ACHN (cell line): ENCODE results near the gene TOMM70.

Experiments
- DNase-seq: peaks from one replicate; pipeline ENCODE4 v3.0.0-alpha.2; 2015
- in situ Hi-C: cut with HindIII; loops from 2 replicates; pipeline ENCODE4 v1.10.0; 2017; ENCODE audit warnings: low sequenced_read_pairs, low pct_ligation_motif_present, low pct_unique_long_range_greater_than_20kb

TOMM70 gene

DNA sequence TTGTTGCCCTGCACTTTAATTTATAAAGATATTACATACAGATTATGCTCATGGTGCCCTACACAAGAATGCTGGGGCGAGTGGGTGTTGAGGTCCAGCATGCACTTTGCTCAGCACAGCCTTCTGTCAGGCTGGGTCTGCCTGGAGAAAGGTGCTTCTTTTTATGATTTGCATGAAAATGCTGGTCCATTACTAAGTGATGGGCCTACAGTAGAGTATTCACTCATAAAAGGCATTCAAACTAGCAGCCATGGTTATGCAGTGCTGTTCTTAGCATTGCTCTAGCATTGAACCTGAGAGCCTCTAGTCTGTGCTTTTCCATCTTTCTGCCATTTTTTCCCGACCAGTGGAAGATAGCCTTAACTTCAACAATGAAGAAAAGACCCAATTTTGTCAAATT lies 12.7 kb upstream of the TOMM70 start:
- in situ Hi-C loops: no loop called here
- no peak for DNase-seq

GRCh38 chr3:100412912-100413590 lies 12.2 kb upstream of the TOMM70 start:
- in situ Hi-C loops: no loop called here
- DNase-seq: no peak

- in situ Hi-C loops: no loop called here
Measured at GRCh38 chr3:100411091-100411982, 10.4 kb upstream of the TOMM70 start.

GRCh38 chr3:100407977-100408532 lies 7.2 kb upstream of the TOMM70 start:
- in situ Hi-C loops: no loop called here
- DNase-seq: no peak

More at GRCh38 chr3:100411091-100411982, 10.4 kb upstream of the TOMM70 start:
- no peak for DNase-seq

DNA sequence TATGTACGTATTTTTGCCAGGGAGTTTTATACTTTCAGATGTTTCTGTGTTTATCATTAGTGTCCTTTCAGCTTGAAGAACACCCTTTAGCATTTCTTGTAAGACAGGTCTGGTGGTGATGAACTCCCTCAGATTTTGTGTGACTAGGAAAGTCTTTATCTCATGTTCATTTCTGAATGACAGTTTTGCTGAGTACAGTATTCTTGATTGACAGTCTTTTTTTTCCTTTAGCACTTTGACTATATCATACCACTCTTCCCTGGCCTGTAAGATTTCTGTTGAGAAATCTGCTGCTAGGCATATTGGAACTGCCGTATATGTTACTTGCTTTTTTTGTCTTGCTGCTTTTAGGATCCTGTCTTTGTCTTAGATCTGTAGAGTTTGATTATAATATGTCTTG lies 6.3 kb upstream of the TOMM70 start:
- in situ Hi-C loops: no loop called here
- DNase-seq: no peak

GRCh38 chr3:100404250-100404548 lies 3.3 kb upstream of the TOMM70 start:
- in situ Hi-C loops: no loop called here
- DNase-seq: no peak

GRCh38 chr3:100403362-100404249 lies 2.7 kb upstream of the TOMM70 start:
- DNase-seq: peak; percentile 45
- in situ Hi-C loops: no loop called here

GRCh38 chr3:100402891-100403290 lies 2.0 kb upstream of the TOMM70 start:
- in situ Hi-C loops: no loop called here
- DNase-seq: no peak

DNA sequence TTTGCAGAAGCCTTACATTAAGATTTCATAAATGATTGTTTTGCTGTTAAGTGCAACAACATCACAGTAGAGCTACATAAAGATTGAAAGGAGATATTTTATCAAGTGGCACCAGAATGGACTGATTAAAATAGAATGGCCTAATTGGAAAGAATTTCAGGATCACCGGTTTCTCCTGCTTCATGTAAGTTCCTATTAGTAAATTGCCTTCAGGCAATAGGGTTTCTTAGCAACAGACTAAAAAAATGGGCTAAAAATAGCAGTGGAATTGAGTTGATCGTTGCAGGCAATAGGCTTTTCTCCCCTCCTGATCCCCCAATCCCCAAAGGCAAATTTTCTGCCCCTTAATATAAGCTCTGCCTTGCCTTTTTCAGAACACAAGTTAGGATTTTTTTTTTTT lies 1.4 kb upstream of the TOMM70 start:
- DNase-seq: peak; percentile 18
- in situ Hi-C loops: no loop called here

DNA sequence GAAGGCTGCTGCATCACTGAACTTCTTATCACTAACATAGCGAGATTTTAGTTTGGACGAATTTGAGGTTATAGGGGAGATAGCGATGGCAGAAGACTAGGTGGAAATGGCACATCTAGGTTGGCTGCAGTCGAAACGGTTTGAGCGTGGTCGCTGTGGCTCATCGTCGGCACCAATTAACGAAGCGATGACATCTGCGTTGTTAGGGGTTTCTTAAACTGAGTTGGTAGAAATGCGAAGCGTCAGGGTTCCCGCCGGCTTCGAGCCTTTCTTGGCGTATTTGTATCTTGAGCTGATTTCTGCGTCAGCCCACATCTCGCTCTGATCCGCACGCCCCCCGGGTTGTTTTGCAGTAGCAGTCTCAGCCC lies 769 bp upstream of the TOMM70 start:
- in situ Hi-C loops: no loop called here
- peak; percentile 40 for DNase-seq

DNA sequence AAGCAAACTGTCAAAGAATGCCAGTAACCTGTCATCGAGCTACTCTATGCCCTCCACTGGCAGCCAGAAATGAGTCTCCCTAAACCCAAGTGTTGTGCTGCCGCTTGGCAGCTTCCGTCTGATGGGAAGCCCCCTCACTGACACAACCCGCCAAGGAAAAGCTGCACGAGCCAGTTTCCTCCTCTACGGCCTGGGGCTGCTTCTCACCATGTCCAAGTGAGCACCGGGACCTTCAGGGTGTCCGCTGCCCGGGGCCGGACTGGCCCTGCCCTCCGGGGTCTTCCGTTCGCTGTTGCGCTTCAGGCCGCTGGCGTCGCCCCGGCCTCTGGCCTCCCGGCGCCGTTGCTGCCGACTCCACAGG lies 490 bp downstream of the TOMM70 start:
- in situ Hi-C loops: no loop called here
- DNase-seq: peak; percentile 29

- in situ Hi-C loops: no loop called here
Measured at GRCh38 chr3:100399341-100400071, 1.4 kb downstream of the TOMM70 start.

DNA sequence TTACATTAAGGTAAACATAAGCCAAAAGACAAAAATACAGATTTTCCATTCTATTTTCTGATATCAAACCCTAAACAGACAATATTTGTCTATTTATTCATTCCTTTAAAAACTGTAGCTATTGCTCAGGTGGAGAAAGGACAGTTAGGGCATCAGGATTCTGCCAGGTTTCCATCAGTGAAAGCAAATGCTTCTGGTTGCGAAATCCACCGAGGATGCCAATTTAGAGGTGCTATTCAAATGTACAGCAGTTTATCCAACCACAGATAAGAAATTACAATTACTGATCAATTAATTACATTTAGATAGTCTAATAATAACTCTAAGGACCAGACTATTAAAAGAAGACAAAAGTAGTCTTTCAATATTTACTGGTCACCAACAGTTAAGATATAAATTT lies 3.9 kb downstream of the TOMM70 start:
- no peak for DNase-seq
- in situ Hi-C loops: no loop called here

More at GRCh38 chr3:100399341-100400071, 1.4 kb downstream of the TOMM70 start:
- DNase-seq: no peak

DNA sequence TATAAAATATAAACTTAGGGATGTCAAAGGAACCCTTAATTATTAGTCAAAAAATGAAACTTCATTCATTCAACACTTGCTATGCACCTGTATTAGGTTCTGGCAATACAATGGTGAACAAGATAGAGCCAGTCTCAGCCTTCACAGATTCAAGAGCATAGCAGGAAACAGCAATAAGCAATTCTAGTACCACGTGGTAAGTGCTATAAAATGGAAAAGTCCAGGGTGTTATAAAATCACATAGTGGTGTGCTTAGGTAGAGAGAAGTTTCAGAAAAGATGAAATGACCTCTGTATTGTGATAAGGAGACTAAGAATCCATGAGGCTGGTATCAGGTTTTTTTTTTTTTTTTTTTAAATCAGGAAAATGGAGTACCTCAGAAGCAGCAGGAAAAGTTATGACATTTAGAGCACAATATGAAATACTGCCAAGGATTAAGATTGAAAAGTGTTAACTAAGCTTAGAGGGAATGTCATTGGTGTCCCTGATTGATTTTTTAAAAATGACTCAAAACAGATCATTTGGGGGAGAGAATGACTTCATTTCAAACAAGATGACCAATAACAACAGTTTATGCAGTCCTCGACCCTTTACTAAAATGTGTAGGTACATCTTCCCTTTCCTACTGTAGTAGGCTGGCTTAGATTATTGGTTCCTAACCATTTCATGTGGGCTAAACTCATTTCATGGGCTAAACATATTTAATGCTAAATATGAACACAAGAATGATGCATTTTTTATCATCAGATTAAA lies 5.0 kb downstream of the TOMM70 start:
- DNase-seq: no peak
- in situ Hi-C loops: no loop called here

DNA sequence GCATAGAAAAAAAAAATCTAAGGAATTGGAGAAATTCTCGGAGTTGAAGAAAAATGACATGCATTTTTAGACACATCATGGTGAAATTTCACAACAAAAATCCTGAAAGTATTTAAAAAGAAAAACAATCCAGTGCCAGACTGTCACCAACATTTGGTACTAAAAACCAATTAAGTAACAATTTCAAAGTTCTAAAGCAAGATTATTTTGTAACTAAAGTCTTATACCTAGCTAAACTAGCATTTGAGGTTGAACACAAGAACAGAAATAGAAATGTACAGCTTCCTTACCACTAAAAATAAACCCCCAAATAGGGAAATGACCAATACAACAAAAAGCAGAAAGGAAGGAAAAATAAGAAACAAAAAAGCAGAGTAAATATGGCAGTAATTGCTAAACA lies 11.9 kb downstream of the TOMM70 start:
- in situ Hi-C loops: no loop called here
- DNase-seq: no peak

DNA sequence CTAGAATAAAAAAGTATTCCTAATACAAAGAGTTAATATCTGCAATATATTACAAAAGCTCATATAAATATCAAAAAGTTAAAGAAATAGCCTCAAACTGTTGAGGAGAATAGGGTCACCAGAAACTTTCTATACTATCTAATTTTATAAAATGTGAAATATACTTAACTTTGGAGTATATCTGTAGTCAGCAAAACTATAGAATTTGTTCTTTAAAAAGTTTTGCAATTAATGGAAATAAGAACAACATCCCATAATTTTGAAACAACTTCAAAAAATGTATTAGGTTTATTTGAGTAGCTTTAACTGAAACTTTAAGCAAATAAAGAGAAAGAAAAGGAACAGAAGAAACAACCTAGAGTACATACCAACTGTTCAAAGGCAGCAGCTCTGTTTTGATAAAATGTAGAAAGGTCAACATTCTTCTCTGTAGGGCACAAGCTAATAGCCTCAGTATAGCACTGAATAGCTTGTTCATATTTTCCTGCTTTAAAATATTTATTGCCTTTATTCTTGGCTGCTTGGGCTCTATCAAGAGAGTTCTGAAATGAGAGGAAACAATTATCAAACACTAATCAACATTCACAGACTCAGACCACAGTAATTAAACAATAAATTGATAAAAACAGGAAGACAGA lies 14.3 kb downstream of the TOMM70 start:
- DNase-seq: no peak
- in situ Hi-C loops: no loop called here

DNA sequence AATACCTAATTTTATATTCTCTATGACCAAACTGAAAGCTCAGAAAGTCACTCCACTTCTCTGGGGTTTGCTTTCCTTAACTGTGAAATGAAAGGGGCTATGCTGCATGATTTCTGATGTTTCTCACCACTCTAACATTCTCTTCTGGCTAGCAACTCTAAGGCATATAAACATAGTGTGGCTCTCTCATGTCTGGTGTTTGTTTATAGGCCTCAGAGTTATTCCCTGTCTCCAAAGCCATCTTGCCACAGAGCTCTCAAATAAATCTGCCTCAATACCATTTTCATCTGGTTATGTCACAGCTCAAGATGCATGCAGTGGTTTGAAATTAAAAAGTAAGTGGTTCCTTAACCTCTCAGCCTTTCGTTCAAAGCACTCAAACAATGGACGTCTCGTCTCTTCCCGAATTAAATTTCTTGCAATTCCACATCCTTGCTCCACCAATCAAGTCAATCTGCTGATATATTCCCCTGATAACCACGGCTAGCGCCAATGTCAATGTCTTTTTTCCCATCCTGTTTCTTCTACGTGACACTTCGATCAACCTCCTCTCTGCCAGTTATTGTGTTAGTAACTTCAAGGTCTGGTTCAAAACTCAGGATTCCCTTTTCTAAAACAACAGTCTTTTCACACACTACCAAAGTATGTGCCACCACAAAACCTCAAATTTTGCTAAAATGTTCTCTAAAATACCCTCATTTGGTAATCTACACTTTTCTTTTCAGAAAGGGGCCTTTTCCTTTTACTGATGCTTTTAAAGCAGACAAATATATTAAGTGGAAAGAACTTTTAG lies 16.0 kb downstream of the TOMM70 start:
- DNase-seq: no peak
- in situ Hi-C loops: no loop called here
